Measurements from ENCODE around the gene FOXK1. TPM values are rescaled to one million over a fixed set of nuclear protein-coding genes. Genes with fewer than 3 reads are reported as not detected.

Gene FOXK1
- total and polyA plus RNA-seq, 2 experiments from 2014 or later = 2.3 to 12.7 TPM

DNA sequence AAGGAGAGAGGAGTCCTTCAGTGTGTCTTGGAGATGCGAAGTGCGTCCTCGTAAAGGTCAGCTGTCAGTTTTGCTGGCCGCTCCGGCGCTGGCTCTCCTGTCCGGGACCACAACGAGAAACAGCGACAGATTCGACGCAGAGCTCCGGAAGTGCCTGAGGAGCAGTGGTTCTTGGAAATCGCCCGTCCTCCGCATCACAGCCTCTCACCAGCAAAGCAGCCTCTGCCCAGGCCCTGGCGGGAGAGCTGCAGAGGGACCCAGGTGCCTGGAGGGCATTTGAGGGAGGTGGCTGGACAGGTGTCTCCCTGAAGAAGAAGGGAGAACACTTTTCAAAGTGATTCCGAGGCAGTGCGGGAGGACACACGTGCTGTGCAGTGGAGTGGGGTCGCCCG, 81.7 kb downstream of the FOXK1 start (continued):
- TF ChIP-seq, protein P1, sequence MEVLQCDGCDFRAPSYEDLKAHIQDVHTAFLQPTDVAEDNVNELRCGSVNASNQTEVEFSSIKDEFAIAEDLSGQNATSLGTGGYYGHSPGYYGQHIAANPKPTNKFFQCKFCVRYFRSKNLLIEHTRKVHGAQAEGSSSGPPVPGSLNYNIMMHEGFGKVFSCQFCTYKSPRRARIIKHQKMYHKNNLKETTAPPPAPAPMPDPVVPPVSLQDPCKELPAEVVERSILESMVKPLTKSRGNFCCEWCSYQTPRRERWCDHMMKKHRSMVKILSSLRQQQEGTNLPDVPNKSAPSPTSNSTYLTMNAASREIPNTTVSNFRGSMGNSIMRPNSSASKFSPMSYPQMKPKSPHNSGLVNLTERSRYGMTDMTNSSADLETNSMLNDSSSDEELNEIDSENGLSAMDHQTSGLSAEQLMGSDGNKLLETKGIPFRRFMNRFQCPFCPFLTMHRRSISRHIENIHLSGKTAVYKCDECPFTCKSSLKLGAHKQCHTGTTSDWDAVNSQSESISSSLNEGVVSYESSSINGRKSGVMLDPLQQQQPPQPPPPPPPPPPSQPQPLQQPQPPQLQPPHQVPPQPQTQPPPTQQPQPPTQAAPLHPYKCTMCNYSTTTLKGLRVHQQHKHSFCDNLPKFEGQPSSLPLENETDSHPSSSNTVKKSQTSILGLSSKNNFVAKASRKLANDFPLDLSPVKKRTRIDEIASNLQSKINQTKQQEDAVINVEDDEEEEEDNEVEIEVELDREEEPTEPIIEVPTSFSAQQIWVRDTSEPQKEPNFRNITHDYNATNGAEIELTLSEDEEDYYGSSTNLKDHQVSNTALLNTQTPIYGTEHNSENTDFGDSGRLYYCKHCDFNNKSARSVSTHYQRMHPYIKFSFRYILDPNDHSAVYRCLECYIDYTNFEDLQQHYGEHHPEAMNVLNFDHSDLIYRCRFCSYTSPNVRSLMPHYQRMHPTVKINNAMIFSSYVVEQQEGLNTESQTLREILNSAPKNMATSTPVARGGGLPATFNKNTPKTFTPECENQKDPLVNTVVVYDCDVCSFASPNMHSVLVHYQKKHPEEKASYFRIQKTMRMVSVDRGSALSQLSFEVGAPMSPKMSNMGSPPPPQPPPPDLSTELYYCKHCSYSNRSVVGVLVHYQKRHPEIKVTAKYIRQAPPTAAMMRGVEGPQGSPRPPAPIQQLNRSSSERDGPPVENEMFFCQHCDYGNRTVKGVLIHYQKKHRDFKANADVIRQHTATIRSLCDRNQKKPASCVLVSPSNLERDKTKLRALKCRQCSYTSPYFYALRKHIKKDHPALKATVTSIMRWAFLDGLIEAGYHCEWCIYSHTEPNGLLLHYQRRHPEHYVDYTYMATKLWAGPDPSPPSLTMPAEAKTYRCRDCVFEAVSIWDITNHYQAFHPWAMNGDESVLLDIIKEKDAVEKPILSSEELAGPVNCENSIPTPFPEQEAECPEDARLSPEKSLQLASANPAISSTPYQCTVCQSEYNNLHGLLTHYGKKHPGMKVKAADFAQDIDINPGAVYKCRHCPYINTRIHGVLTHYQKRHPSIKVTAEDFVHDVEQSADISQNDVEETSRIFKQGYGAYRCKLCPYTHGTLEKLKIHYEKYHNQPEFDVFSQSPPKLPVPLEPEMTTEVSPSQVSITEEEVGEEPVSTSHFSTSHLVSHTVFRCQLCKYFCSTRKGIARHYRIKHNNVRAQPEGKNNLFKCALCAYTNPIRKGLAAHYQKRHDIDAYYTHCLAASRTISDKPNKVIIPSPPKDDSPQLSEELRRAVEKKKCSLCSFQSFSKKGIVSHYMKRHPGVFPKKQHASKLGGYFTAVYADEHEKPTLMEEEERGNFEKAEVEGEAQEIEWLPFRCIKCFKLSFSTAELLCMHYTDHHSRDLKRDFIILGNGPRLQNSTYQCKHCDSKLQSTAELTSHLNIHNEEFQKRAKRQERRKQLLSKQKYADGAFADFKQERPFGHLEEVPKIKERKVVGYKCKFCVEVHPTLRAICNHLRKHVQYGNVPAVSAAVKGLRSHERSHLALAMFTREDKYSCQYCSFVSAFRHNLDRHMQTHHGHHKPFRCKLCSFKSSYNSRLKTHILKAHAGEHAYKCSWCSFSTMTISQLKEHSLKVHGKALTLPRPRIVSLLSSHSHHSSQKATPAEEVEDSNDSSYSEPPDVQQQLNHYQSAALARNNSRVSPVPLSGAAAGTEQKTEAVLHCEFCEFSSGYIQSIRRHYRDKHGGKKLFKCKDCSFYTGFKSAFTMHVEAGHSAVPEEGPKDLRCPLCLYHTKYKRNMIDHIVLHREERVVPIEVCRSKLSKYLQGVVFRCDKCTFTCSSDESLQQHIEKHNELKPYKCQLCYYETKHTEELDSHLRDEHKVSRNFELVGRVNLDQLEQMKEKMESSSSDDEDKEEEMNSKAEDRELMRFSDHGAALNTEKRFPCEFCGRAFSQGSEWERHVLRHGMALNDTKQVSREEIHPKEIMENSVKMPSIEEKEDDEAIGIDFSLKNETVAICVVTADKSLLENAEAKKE (CRISPR knock-in tag; IDR thresholded peaks at IDR 0.05) = no peak
- TF ChIP-seq EZH2 (IDR thresholded peaks at IDR 0.05; ENCODE audit: low read depth, unreplicated experiment) = no peak
- TF ChIP-seq STAT1 (IDR thresholded peaks at IDR 0.05; ENCODE audit: unreplicated experiment) = no peak

- no peak overlapping the region for H3K4me2 ChIP-seq
- Mint-ChIP-seq H3K4me3 (no peak overlapping the region; the same call in 2 of the 3 replicates), H3K27ac (no peak overlapping the region), H3K9me3 (no peaks in the 10 kb centered on the region; the same call in 2 of the 3 replicates), H3K36me3 (ENCODE audit: low read depth) (peaks cover 8% of the 10 kb centered on the region; the same call in 2 of the 3 replicates), H3K27me3 (ENCODE audit: insufficient read depth, low read depth, poor library complexity) (peaks cover 7% of the 10 kb centered on the region), H3K4me1 (no peaks in the 10 kb centered on the region)
- no peaks in the 10 kb centered on the region for H3K27me3 ChIP-seq (ENCODE audit: insufficient read depth)
- no peak for ATAC-seq
- H2AFZ ChIP-seq = no peak overlapping the region
- no peaks in the 10 kb centered on the region for H3K79me2 ChIP-seq (replicated peaks; ENCODE audit: insufficient read depth)
- H3K4me3 ChIP-seq = no peak overlapping the region
- H3K27ac ChIP-seq (ENCODE audit: low read depth) = no peak overlapping the region
- no peaks in the 10 kb centered on the region for H3K9me2 ChIP-seq (ENCODE audit: insufficient read depth)
- H3F3A ChIP-seq (replicated peaks; ENCODE audit: low read depth) = no peaks in the 10 kb centered on the region
- DNase-seq (ENCODE audit: low spot score) = no peak
- H3K36me3 ChIP-seq (ENCODE audit: insufficient read depth) = no peaks in the 10 kb centered on the region; the same call in 1 of the 2 replicates
- no peaks in the 10 kb centered on the region for H3K4me1 ChIP-seq (ENCODE audit: insufficient read depth)
- H4K20me1 ChIP-seq (replicated peaks; ENCODE audit: insufficient read depth) = no peaks in the 10 kb centered on the region; the same call in none of the 2 replicates
- no peak for TF ChIP-seq JUNB (IDR thresholded peaks at IDR 0.05; ENCODE audit: unreplicated experiment)
- no peak for TF ChIP-seq POLR2AphosphoS5 (IDR thresholded peaks at IDR 0.05; ENCODE audit: low read depth)
- no peak for TF ChIP-seq EZH2phosphoT487 (IDR thresholded peaks at IDR 0.05; ENCODE audit: unreplicated experiment)
- no peak for TF ChIP-seq CREB1 (CRISPR knock-in tag; IDR thresholded peaks at IDR 0.05; ENCODE audit: low read depth)
- no peak for TF ChIP-seq ZNF114 (CRISPR knock-in tag; IDR thresholded peaks at IDR 0.05)
- TF ChIP-seq ZNF331 (CRISPR knock-in tag; IDR thresholded peaks at IDR 0.05; ENCODE audit: low read depth) = no peak
- TF ChIP-seq, protein P1 (CRISPR knock-in tag; IDR thresholded peaks at IDR 0.05) = no peak
These were observed 82.4 kb downstream of the FOXK1 start for GRCh38 chr7:4764402-4765007.
